C4-2B (cell line): ENCODE results near the gene CDK8.

Experiments
- CTCF ChIP-seq: fragments of 450-650 bp; conservative IDR thresholded peaks from 2 replicates; pipeline ENCODE4 v1.5.1; 2017; ENCODE audit warnings: mild to moderate bottlenecking
- ZFX ChIP-seq: fragments of 450-650 bp; IDR thresholded peaks from 2 replicates; pipeline ENCODE4 v1.6.1; 2017

DNA sequence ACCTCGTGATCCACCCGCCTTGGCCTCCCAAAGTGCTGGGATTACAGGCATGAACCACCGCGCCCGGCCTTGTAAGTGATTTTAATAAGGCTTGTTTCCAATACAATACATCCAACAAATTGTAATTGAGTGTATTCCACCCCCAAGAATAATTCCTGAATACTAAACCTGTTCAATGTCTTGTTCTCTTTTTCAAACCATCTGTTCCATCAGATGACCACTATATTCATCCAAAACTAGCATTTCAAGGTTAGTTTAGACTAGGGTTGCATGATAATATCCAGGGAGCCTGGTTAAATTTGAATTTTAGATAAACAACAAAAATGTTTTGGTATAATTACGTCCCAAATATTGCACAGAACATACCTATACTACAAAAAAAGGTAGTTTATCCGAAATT is 168.1 kb downstream of the CDK8 start:
- TF ChIP-seq CTCF = no peak
- TF ChIP-seq ZFX = no peak
